IMR-90 (cell line): ENCODE results near the gene CDKN2B-AS1. TPM values are rescaled to one million over a fixed set of nuclear protein-coding genes. Genes with fewer than 3 reads are reported as not detected.

Experiments
- ATAC-seq: fragments of 200-7000 bp; cut with Tn5 transposase; 2 replicates; pipeline ENCODE4 v1.9.1; 2020; ENCODE audit warnings: low read depth, mild to moderate bottlenecking, moderate library complexity
- BruUV-seq: library from RNA; stranded (reverse); fragments of 400-500 nt; replicated peaks from 2 replicates; lab custom pipeline; 2021; lab: Mats Ljungman, UMichigan
- CTCF ChIA-PET: fragments of 300-600 bp; formaldehyde crosslinking; extraction: SDS; loops from one replicate; lab custom pipeline; 2021; ENCODE audit warnings: antibody characterized with exemption; lab: Yijun Ruan, JAX
- POLR2A ChIA-PET: fragments of 300-600 bp; sonication (Branson Sonifier 250); formaldehyde crosslinking; loops from one replicate; lab custom pipeline; 2022; ENCODE audit warnings: antibody characterized with exemption; ENCODE audit not compliant: unreplicated experiment; lab: Charles Lee
- DNase-seq: peaks from one replicate; pipeline ENCODE4 v3.0.0; 2013
- H2AFZ ChIP-seq: replicated peaks from 2 replicates; pipeline ENCODE3; 2013; ENCODE audit warnings: low read length, mild to moderate bottlenecking; ENCODE audit not compliant: poor library complexity
- H2AK5ac ChIP-seq: 2 replicates; pipeline ENCODE4 v1.6.1; 2013; ENCODE audit warnings: low read depth, low read length, inconsistent platforms
- H2AK9ac ChIP-seq: replicated peaks from 2 replicates; pipeline ENCODE3; 2013; ENCODE audit warnings: mild to moderate bottlenecking, low read depth, low read length, moderate library complexity; ENCODE audit not compliant: poor library complexity
- H2BK120ac ChIP-seq: 2 replicates; pipeline ENCODE4 v1.6.1; 2013; ENCODE audit warnings: low read depth, low read length, inconsistent platforms
- H2BK15ac ChIP-seq: 3 replicates; pipeline ENCODE4 v1.6.1; 2013; ENCODE audit warnings: low read depth, low read length, inconsistent platforms
- H2BK20ac ChIP-seq: 2 replicates; pipeline ENCODE4 v1.6.1; 2013; ENCODE audit warnings: low read depth, mild to moderate bottlenecking, inconsistent platforms, low read length, moderate library complexity
- H2BK5ac ChIP-seq: 2 replicates; pipeline ENCODE4 v1.6.1; 2013; ENCODE audit warnings: mild to moderate bottlenecking, low read depth, low read length, inconsistent platforms; ENCODE audit not compliant: poor library complexity, severe bottlenecking
- H3K14ac ChIP-seq: replicated peaks from 2 replicates; pipeline ENCODE4 v1.6.1; 2013; ENCODE audit warnings: low read depth, low read length, inconsistent platforms
- H3K18ac ChIP-seq: 2 replicates; pipeline ENCODE4 v1.6.1; 2013; ENCODE audit warnings: low read depth, low read length, control low read depth
- H3K23ac ChIP-seq: 2 replicates; pipeline ENCODE4 v1.6.1; 2013; ENCODE audit warnings: low read depth, low read length, inconsistent platforms
- H3K27ac ChIP-seq: 2 replicates; pipeline ENCODE4 v1.5.1; 2013; ENCODE audit warnings: mild to moderate bottlenecking, control low read depth, low read length; ENCODE audit not compliant: insufficient read depth
- H3K27me3 ChIP-seq: 2 replicates; pipeline ENCODE4 v1.6.1; 2013; ENCODE audit warnings: low read length; ENCODE audit not compliant: control insufficient read depth, insufficient read depth
- H3K36me3 ChIP-seq: 2 replicates; pipeline ENCODE4 v1.6.1; 2013; ENCODE audit warnings: low read length, mixed read lengths; ENCODE audit not compliant: control insufficient read depth, insufficient read depth
- H3K4ac ChIP-seq: 2 replicates; pipeline ENCODE4 v1.6.1; 2013; ENCODE audit warnings: low read depth, low read length, inconsistent platforms
- H3K4me1 ChIP-seq: 2 replicates; pipeline ENCODE4 v1.6.1; 2013; ENCODE audit warnings: low read length, mixed read lengths; ENCODE audit not compliant: control insufficient read depth, insufficient read depth
- H3K4me2 ChIP-seq: 2 replicates; pipeline ENCODE4 v1.6.1; 2013; ENCODE audit warnings: low read depth, mild to moderate bottlenecking, control low read depth, low read length, moderate library complexity
- H3K4me3 ChIP-seq: 2 replicates; pipeline ENCODE4 v1.5.1; 2013; ENCODE audit warnings: low read depth, mild to moderate bottlenecking, control low read depth, low read length, moderate library complexity; ENCODE audit not compliant: insufficient read depth
- H3K56ac ChIP-seq: 2 replicates; pipeline ENCODE4 v1.6.1; 2013; ENCODE audit warnings: low read length, inconsistent platforms; ENCODE audit not compliant: insufficient read depth; ENCODE audit errors: extremely low read depth
- H3K79me1 ChIP-seq, 2 experiments: 2 replicates each; pipeline ENCODE4 v1.6.1; 2013; ENCODE audit warnings: low read length in 2 of 2, inconsistent platforms in 1 of 2, low read depth in 1 of 2
- H3K9ac ChIP-seq: 2 replicates; pipeline ENCODE4 v1.6.1; 2013; ENCODE audit warnings: low read depth, low read length, control low read depth
- H3K9me1 ChIP-seq: 2 replicates; pipeline ENCODE4 v1.6.1; 2013; ENCODE audit warnings: low read length, inconsistent platforms; ENCODE audit not compliant: insufficient read depth
- H3K9me3 ChIP-seq: 2 replicates; pipeline ENCODE4 v1.6.1; 2013; ENCODE audit warnings: low read length; ENCODE audit not compliant: control insufficient read depth, insufficient read depth
- H4K20me1 ChIP-seq: 2 replicates; pipeline ENCODE4 v1.6.1; 2013; ENCODE audit warnings: low read length, inconsistent platforms; ENCODE audit not compliant: insufficient read depth
- H4K5ac ChIP-seq: 2 replicates; pipeline ENCODE4 v1.6.1; 2013; ENCODE audit warnings: mild to moderate bottlenecking, low read depth, low read length, control low read depth
- H4K8ac ChIP-seq, 2 experiments: 2 replicates each; pipeline ENCODE4 v1.6.1; 2013; ENCODE audit warnings: low read depth in 2 of 2, low read length in 2 of 2, control low read depth in 1 of 2, inconsistent platforms in 1 of 2
- H4K91ac ChIP-seq: 2 replicates; pipeline ENCODE4 v1.6.1; 2013; ENCODE audit warnings: low read depth, low read length, inconsistent platforms; ENCODE audit not compliant: insufficient read depth
- CEBPB ChIP-seq: IDR thresholded peaks from 2 replicates; pipeline ENCODE4 v1.6.1; 2012; ENCODE audit warnings: low read depth, low read length, improper control_type of control experiment
- CHD1 ChIP-seq: IDR thresholded peaks from 2 replicates; pipeline ENCODE4 v1.6.1; 2012; ENCODE audit warnings: low read depth, low read length, improper control_type of control experiment
- MAFK ChIP-seq: IDR thresholded peaks from 2 replicates; pipeline ENCODE4 v1.6.1; 2012; ENCODE audit warnings: low read depth, low read length, improper control_type of control experiment
- MAZ ChIP-seq: IDR thresholded peaks from 2 replicates; pipeline ENCODE4 v1.6.1; 2012; ENCODE audit warnings: low read depth, mild to moderate bottlenecking, low read length, improper control_type of control experiment, moderate library complexity, borderline replicate concordance
- MXI1 ChIP-seq: IDR thresholded peaks from 2 replicates; pipeline ENCODE4 v1.6.1; 2012; ENCODE audit warnings: low read depth, mild to moderate bottlenecking, low read length, moderate library complexity, borderline replicate concordance
- WGBS, 2 experiments: methylation state at CpG; one replicate each; pipeline versions ENCODE4 v1.1.5 to v1.1.7; 2013; ENCODE audit warnings: missing lambda C conversion rate in 2 of 2; ENCODE audit not compliant: insufficient read length in 1 of 2; ENCODE audit errors: extremely low coverage in 2 of 2; 5-methylcytosine and 5-hydroxymethylcytosine counted together
- dilution Hi-C: fragments of 300-500 bp; cut with HindIII; formaldehyde crosslinking; loops from one replicate; pipeline ENCODE4 v1.14.3; 2018; ENCODE audit warnings: low sequenced_read_pairs; ENCODE audit not compliant: unreplicated experiment
- in situ Hi-C: fragments of 300-500 bp; cut with MboI; formaldehyde crosslinking; loops from 3 replicates; pipeline ENCODE4 v1.14.3; 2019; ENCODE audit warnings: low sequenced_read_pairs, inconsistent platforms, mixed read lengths
- intact Hi-C: fragments of 100-400 bp; cut with micrococcal nuclease; formaldehyde crosslinking; loops from 2 replicates; pipeline ENCODE4 v1.10.0; 2022
- polyA plus RNA-seq, 3 experiments: library from polyadenylated mRNA; depleted of rRNA; stranded (reverse); fragments of >200 nt; gene quantifications; 2 replicates each; pipeline ENCODE4 v1.2.3, GENCODE V29; 2012; ENCODE audit warnings: low replicate concordance in 1 of 3
- total RNA-seq: library from RNA; depleted of rRNA; stranded (reverse); fragments of >200 nt; gene quantifications from 2 replicates; pipeline ENCODE4 v1.2.3, GENCODE V29; 2012

CDKN2B-AS1 gene
- total and polyA plus RNA-seq, 2 of the 4 experiments (the other 2 are of a cell fraction), result 1.0 to 1.1 TPM

GRCh38 chr9:22033012-22033630 lies 38.5 kb downstream of the CDKN2B-AS1 start:
- dilution Hi-C loops, result no loop called here
- H3K4me3 ChIP-seq, result no peak overlapping the region
- no peak overlapping the region for H3K23ac ChIP-seq
- H2BK20ac ChIP-seq, result no peak overlapping the region
- no peak overlapping the region for H2AFZ ChIP-seq
- H3K27ac ChIP-seq, result no peak overlapping the region
- H2BK120ac ChIP-seq, result no peak overlapping the region
- no peak overlapping the region for H3K9ac ChIP-seq
- no peak overlapping the region for H4K8ac ChIP-seq
- no peaks in the 10 kb centered on the region for H3K9me3 ChIP-seq
- peaks cover 1% of the 10 kb centered on the region; the same call in 1 of the 2 replicates for H3K36me3 ChIP-seq
- intact Hi-C loops, result no loop called here
- H2AK9ac ChIP-seq, result no peak overlapping the region
- H3K56ac ChIP-seq, result no peak overlapping the region
- no peak for ATAC-seq
- no peak for DNase-seq
- WGBS, 2 experiments, result 83% methylated on average over 1 of the region's 8 CpGs; no CpG with 5 or more reads in 1 of the 2 experiments
- H4K5ac ChIP-seq, result no peak overlapping the region
- ChIA-PET CTCF (no interaction called here), POLR2A (no interaction called here)
- no peak overlapping the region for H3K4me2 ChIP-seq
- peaks cover 5% of the 10 kb centered on the region; the same call in 1 of the 2 replicates for H3K4me1 ChIP-seq
- no peak overlapping the region for H3K14ac ChIP-seq
- no peak overlapping the region for H2BK15ac ChIP-seq
- no peak overlapping the region for H4K91ac ChIP-seq
- H2BK5ac ChIP-seq, result no peak overlapping the region
- TF ChIP-seq MAFK (no peak), CEBPB (no peak), CHD1 (no peak), MXI1 (no peak), MAZ (no peak)
- H4K20me1 ChIP-seq, result no peaks in the 10 kb centered on the region
- BruUV-seq, result no TSS peak
- H3K4ac ChIP-seq, result no peak overlapping the region
- no peaks in the 10 kb centered on the region for H3K79me1 ChIP-seq
- H2AK5ac ChIP-seq, result no peak overlapping the region
- in situ Hi-C loops, result no loop called here
- H3K18ac ChIP-seq, result no peak overlapping the region
- H3K27me3 ChIP-seq, result no peaks in the 10 kb centered on the region
- H3K9me1 ChIP-seq, result peaks cover 2% of the 10 kb centered on the region
